HUDEP-2 (cell line): Measurements from ENCODE around the gene ITGA5.

Source experiments
- DNase-seq, 76 experiments: peaks; one replicate each; lab custom pipeline; 2025; ENCODE audit not compliant: unreplicated experiment in 76 of 76; lab: John Stamatoyannopoulos, UW

ITGA5 gene

GRCh38 chr12:54419088-54419887 lies at the start of gene ITGA5:
ITGA5 (minus strand) TSS chr12:54419266; CDS start chr12:54419198, 68 bp downstream.
- peak in 28 of 76 experiments; percentile 5 to 44 (median 22) for DNase-seq

DNA sequence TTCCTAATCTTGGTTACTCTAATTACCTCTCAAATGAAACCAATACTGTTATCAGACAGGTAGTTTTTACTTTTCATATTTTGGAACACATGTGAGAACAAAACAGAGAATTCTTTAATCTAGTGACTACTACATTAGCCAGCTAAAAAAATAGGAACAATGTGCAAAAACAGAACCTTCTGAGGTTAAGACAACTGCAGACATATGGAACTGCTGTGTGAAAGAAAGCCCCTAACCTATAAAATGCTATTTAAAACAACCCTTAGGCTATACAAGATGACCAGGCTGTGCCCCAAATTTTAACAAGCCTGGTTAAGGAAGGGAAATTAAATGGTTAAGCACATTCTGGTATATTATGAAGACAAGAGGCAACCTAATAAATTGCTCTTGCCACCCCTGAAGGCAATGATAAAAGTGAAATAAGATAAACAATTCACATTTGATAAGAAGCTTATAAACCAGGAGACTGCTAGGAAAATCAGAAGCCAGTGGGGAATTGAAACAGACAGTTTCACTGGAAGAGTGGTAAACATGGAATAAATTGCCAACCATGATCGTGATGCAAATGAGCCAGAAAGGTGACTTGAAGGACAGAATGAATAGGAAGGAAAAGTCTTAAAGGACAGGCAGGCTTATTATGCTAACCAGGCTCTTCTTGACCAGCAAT lies 46.9 kb upstream of the ITGA5 start:
- DNase-seq: no peak

DNA sequence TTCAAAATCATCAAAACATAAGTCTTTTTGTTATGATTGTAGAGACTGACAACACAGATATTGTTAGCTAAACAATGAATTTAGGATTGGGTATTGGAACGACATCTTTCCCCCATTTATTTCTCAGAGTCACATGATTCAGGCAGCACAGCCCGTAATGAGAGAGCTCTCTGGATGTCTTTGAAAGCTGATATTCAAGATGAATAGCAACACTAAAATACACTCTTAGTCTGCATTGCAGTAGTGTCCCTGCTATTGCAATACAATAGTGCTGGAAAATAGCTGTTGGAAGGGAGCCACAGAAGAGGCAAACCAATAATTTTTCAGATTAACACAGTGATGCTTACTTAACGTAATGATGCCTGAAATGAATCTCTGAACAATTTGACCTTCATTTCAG lies 44.4 kb upstream of the ITGA5 start:
- no peak for DNase-seq

- no peak for DNase-seq
Measured at GRCh38 chr12:54463034-54463433, 44.0 kb upstream of the ITGA5 start.

- no peak for DNase-seq
Measured at GRCh38 chr12:54460317-54460923, 41.4 kb upstream of the ITGA5 start.

DNA sequence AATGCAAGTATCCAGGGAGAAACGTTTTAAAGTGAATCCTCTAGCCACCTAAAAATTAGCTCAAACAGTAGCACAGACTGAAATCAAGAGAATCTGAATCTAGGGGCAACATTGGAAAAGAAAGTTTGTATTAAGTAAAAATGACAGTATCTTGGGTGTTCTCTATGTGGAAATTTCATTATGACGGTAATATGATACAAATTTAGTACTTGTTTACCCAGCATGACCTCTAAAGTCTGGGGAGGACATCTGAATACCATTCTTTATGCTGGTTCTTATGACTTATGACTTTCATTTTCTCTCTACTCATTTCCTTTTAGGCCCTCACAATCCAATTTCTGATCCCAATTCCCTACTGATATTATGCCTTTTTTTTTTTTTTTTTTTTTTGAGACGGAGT lies 40.3 kb upstream of the ITGA5 start:
- no peak for DNase-seq

DNA sequence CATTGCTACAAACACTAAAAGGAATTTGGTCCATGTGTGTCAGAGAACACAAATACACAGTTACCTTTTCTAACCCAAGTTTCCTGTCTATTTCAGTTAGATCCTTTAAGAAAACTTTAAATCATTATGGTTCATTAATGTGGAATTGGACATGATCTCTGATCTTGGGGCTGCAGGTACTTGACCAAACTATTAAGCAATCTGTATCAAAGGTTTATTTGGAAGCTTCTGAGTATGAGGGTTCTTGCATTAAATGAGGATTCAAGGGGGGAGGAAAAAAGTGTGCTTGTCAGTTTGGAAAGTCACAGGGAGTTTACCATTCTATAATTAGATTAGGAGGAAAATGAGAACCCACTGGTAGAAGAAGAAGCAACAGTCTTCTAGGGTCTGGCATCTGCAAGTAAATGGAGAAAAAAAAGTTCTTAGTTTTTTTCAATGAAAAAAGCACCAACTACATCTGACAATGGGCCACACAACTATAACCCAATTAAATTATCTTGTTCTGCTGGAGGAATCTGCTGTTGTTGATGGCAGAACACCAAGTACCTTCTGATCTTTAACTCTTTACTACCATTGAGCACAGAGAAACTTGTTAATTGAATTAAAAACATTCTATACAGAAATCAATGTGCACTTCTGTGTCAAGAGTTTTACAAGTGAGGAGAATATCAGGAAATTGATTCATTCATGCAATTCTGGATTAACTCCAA lies 36.8 kb upstream of the ITGA5 start:
- no peak for DNase-seq

GRCh38 chr12:54452628-54453027 lies 33.6 kb upstream of the ITGA5 start:
- no peak for DNase-seq

DNA sequence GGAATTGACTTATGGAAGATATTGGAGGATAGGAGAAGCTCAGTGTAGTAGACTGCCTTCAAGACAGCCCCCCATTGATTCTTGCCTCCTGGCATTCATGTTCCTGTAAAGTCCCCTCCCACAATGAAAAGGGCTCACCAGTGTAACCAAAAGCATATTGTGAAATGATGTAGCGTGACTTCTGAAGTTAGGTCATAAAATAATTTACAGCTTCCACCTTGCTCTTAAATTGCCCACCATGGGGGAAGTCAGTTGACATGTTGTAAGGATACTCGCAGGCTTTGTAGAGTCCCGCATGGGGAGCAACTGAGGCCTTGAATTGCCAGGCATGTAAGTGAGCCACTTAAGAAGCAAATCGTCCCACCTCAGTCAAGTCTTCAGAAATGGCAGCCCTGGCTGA lies 29.3 kb upstream of the ITGA5 start:
- no peak for DNase-seq

DNA sequence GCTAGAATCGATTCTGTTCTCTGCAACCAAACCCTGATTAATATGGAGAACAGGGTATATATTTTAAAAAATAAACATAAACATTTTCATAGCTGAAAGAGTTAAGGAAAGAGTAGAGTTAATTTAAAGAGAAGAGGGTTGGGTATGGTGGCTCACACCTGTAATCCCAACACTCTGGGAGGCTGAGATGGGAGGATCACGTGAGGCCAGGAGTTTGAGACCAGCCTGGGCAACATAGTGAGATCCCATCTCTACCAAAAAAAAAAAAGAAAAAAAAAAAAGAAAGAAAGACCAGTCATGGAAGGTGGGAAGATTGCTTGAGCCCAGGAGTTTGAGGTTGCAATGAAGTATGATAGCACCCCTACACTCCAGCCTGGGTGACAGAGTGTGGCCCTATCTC lies 28.9 kb upstream of the ITGA5 start:
- no peak for DNase-seq

DNA sequence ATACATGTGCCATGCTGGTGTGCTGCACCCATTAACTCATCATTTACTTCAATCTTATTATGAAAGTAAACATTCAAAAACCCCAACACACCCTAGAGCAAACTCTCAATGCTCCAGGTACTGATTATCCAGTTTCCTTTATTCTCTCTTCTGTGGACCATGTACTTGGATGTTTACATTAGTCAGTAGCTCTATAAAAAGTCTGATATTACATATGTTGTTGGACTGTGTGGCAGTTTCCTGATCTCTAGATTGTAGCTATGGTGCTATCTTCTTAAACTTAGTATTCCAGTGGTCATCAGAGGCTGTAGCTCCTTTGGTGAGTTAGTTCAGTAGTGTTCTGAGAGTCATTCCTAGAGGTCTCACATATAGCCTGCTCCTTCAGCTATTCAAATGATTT lies 25.1 kb upstream of the ITGA5 start:
- no peak for DNase-seq

DNA sequence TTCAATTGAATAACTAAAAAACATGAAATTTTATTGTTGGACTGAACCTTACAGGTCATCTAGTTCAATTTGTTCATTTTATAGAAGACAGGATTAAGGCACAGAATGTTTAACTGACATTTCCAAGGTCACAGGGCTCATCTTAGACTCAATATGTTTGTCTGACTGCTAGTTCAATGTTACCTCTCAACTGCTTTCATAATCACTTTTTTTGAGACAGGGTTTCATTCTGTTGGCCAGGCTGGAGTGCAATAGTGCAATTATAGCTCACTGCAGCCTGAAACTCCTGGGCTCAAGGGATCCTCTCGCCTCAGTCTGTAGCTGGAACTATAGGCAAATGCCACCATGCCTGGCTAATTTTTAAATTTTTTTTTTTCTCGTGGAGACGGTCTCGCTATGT lies 24.4 kb upstream of the ITGA5 start:
- DNase-seq: no peak

DNA sequence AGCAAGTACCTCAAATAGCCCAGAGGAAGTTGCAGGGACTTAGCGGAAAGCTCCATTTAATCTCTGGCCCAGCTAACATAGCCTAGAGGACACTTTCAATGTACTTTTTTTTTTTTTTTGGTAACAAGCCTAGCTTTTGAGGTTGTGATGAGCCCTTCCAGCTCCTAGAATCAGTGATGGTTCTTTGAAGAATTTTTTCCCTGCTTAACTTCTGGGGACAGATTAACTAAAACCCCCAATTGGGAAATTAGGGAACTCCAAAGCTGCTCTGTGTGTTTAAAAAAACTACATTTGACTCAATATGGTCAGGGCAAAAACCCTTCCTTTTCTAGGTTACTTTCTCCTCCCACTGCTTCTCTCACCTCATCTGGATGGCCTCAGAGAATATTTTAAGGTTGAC lies 23.9 kb upstream of the ITGA5 start:
- no peak for DNase-seq

DNA sequence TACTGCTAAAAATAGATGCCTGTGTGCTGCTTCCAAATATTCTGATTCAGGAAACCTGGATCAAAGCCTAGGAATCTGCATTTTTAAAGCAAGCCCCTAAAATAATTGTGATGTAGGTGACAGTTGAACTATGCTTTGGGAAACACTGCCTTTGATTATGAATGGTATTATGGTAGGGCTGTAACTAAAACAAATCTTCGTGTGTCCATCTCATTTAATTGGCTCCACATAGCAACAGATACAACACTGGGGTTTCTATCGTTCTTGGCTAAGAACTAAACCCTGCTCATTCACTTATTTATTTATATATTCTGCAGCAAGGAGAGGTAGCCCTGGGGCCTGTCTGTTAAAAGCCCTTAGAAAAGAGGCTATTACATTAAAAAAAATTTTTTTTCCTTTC lies 23.0 kb upstream of the ITGA5 start:
- no peak for DNase-seq

- DNase-seq: peak in 14 of 76 experiments; percentile 2 to 34 (median 16)
Measured at GRCh38 chr12:54439521-54440255, 20.6 kb upstream of the ITGA5 start.

- peak in 1 of 76 experiments; percentile 3 for DNase-seq
Measured at GRCh38 chr12:54439096-54439495, 20.0 kb upstream of the ITGA5 start.

- no peak for DNase-seq
Measured at GRCh38 chr12:54438517-54438916, 19.5 kb upstream of the ITGA5 start.

GRCh38 chr12:54437697-54438096 lies 18.6 kb upstream of the ITGA5 start:
- DNase-seq: no peak

DNA sequence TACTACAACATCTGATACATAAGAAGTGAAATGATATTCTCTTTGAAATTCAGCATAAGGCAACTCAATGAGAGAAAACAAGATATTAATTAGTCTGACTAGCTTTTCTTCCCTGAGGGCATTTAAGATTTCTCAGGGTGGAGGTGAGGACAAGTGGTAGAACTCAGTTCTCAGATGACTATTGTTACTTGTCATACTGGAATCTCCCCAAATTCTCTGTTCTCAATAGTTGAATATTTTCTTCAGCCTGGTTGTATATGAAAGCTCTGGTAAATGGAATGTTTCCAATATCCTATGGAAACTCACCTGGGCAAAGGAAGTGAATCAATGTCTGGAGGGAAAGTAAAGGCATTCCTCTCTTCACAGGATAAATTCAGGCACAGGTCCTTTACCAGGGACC lies 18.2 kb upstream of the ITGA5 start:
- DNase-seq: no peak

DNA sequence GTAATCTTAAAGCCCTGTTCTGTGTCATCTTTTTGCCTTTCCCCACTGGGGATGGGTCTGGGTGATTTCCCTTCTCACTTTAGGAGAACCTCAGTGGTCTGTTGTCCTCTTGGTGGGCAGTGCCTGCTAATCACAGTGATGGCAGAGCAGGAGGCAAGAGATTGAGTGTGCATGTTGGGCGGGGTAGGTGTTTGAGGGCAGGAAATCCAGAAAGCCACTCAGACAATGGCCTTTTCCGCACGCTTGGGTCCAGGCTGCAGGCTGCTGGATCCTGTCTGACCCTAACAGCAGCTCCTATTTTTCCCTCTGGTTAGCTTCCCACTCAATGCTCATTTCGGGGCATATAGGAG lies 13.7 kb upstream of the ITGA5 start:
- no peak for DNase-seq
